Upper lobe of left lung (tissue), 4 donors: Measurements from ENCODE around the gene FEM1A.

Experiments
- POLR2A ChIP-seq, 4 donors: fragments of 450-650 bp; IDR thresholded peaks; one replicate each; pipeline ENCODE4 v1.5.1; 2016 to 2017; ENCODE audit warnings: antibody characterized with exemption in 4 of 4, mild to moderate bottlenecking in 2 of 4
- POLR2AphosphoS5 ChIP-seq, 2 donors: sonication (generic); formaldehyde crosslinking; IDR thresholded peaks; one replicate each; pipeline ENCODE4 v1.5.1; 2017; ENCODE audit warnings: antibody characterized with exemption in 2 of 2
- TF ChIP-seq, protein P1 (sequence below), 6 experiments: fragments of 450-650 bp in 4 of 6; fragments of 200-600 bp in 2 of 6; sonication (generic) in 2 of 6; IDR thresholded peaks; one replicate each; pipeline ENCODE4 v1.5.1; 2016 to 2019; ENCODE audit warnings: antibody characterized with exemption in 6 of 6

- TF ChIP-seq POLR2AphosphoS5 (IDR thresholded peaks at IDR 0.05) = no peak
- TF ChIP-seq, protein P1, sequence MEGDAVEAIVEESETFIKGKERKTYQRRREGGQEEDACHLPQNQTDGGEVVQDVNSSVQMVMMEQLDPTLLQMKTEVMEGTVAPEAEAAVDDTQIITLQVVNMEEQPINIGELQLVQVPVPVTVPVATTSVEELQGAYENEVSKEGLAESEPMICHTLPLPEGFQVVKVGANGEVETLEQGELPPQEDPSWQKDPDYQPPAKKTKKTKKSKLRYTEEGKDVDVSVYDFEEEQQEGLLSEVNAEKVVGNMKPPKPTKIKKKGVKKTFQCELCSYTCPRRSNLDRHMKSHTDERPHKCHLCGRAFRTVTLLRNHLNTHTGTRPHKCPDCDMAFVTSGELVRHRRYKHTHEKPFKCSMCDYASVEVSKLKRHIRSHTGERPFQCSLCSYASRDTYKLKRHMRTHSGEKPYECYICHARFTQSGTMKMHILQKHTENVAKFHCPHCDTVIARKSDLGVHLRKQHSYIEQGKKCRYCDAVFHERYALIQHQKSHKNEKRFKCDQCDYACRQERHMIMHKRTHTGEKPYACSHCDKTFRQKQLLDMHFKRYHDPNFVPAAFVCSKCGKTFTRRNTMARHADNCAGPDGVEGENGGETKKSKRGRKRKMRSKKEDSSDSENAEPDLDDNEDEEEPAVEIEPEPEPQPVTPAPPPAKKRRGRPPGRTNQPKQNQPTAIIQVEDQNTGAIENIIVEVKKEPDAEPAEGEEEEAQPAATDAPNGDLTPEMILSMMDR (IDR thresholded peaks at IDR 0.05) = no peak
- no peak for TF ChIP-seq POLR2A (IDR thresholded peaks at IDR 0.05)
These were observed 31.9 kb upstream of the FEM1A start for GRCh38 chr19:4759388-4760284.
